Measurements from ENCODE around the gene THRB. TPM values are rescaled to one million over a fixed set of nuclear protein-coding genes. Genes with fewer than 3 reads are reported as not detected.

The THRB gene
- total and polyA plus RNA-seq, 9 of the 15 experiments (the other 6 are each of a cell fraction or from before 2014, with no cell fraction given), result 1.7 to 14.9 (median 6.9) TPM

DNA sequence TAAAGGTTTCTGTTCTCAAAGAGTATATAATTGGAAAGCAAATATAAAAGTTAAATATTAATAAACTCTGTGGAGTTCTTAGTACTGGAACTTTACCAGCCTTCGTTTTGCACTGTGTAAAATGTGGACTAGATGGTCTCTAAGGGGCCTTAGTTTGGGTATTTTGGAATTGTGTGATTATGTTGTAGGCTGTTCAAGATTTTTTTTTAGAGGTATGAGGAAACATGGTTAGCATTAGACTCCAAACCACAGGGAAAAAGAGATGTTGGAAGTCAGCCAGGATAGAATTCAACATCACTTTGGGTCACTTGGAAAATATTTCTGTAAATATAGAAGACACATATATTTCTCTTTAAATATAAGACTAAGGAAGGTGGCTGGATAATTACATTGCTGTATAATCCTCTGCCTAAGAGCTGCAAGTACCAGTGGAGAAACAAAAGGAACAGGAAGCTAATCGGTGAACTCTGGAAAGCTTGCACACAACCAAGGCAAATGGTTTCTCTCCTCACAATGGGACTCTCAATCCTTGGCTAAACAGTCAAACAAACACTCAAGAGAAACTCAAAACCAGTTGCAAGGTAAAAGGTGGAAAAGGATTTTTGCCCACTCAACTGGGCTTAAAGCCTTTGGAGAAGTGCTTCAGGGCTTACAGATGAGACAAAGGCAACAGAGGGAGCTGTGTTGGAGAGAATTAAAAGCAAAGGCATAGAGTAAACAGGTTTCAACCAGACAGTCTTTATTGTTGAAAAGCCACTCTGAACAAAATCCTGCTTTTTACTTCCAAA lies 407.8 kb downstream of the THRB start (continued):
- TF ChIP-seq, protein P1, sequence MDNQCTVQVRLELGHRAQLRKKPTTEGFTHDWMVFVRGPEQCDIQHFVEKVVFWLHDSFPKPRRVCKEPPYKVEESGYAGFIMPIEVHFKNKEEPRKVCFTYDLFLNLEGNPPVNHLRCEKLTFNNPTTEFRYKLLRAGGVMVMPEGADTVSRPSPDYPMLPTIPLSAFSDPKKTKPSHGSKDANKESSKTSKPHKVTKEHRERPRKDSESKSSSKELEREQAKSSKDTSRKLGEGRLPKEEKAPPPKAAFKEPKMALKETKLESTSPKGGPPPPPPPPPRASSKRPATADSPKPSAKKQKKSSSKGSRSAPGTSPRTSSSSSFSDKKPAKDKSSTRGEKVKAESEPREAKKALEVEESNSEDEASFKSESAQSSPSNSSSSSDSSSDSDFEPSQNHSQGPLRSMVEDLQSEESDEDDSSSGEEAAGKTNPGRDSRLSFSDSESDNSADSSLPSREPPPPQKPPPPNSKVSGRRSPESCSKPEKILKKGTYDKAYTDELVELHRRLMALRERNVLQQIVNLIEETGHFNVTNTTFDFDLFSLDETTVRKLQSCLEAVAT (IDR thresholded peaks at IDR 0.05), result no peak
- no peak for TF ChIP-seq GTF2F1 (IDR thresholded peaks at IDR 0.05; ENCODE audit: low read depth, low read length)
- no peak for TF ChIP-seq DDX20 (tag; IDR thresholded peaks at IDR 0.05; ENCODE audit: low read depth)
- TF ChIP-seq, protein P2, sequence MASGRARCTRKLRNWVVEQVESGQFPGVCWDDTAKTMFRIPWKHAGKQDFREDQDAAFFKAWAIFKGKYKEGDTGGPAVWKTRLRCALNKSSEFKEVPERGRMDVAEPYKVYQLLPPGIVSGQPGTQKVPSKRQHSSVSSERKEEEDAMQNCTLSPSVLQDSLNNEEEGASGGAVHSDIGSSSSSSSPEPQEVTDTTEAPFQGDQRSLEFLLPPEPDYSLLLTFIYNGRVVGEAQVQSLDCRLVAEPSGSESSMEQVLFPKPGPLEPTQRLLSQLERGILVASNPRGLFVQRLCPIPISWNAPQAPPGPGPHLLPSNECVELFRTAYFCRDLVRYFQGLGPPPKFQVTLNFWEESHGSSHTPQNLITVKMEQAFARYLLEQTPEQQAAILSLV (tag; IDR thresholded peaks at IDR 0.05), result no peak
- TF ChIP-seq ZC3H11A (IDR thresholded peaks at IDR 0.05; ENCODE audit: low read depth, low read length), result no peak
- TF ChIP-seq, protein P3, sequence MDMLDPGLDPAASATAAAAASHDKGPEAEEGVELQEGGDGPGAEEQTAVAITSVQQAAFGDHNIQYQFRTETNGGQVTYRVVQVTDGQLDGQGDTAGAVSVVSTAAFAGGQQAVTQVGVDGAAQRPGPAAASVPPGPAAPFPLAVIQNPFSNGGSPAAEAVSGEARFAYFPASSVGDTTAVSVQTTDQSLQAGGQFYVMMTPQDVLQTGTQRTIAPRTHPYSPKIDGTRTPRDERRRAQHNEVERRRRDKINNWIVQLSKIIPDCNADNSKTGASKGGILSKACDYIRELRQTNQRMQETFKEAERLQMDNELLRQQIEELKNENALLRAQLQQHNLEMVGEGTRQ (CRISPR knock-in tag; IDR thresholded peaks at IDR 0.05), result no peak
- TF ChIP-seq ZNF316 (IDR thresholded peaks at IDR 0.05), result no peak

Data from K562 (cell line).